Measurements from ENCODE around the gene CENPU.
A peak's percentile ranks its signal among the peaks of the same experiment; 100 is the strongest.
"Not testable (repeated sequence)": the region's sequence is repeated elsewhere in the genome, so short reads cannot be mapped to it uniquely, and the experiment has no call there.

The CENPU gene

DNA sequence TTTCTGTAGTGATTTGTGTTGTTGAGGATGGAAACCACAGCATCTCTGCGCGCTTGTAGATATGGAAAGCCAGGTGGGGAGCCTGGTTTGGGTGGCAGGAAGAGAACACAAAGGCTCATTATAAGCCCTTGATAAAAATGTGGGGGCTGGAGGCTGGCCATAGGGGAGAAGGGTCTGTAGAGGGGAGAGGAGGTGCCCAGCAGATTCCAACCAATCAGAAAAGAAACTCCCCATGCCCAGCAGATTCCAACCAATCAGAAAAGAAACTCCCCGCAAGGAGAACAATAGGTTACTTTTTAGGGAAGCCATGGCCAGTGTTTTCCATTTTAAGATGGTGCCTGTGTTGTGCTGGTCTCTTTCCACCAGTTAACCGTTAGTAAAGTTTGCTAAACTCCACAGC, 9.8 kb upstream of the CENPU start:
- no peak overlapping the region for H3K4me3 Mint-ChIP-seq
- no peaks in the 10 kb centered on the region for H3K9me3 Mint-ChIP-seq
- no peak overlapping the region for H3K27ac Mint-ChIP-seq
- H3K36me3 Mint-ChIP-seq, result no peaks in the 10 kb centered on the region
- ATAC-seq (ENCODE audit: low read depth) (no peak), DNase-seq (ENCODE audit: low spot score in 2 of 2) (no peak)
- no peaks in the 10 kb centered on the region for H3K27me3 Mint-ChIP-seq
- H3K4me1 Mint-ChIP-seq, result peaks cover 9% of the 10 kb centered on the region

- H3K4me3 Mint-ChIP-seq; DNase-seq (ENCODE audit: low spot score in 2 of 2); H3K4me1 Mint-ChIP-seq: not testable (repeated sequence)
Measured at GRCh38 chr4:184741651-184742050, 7.8 kb upstream of the CENPU start.

DNA sequence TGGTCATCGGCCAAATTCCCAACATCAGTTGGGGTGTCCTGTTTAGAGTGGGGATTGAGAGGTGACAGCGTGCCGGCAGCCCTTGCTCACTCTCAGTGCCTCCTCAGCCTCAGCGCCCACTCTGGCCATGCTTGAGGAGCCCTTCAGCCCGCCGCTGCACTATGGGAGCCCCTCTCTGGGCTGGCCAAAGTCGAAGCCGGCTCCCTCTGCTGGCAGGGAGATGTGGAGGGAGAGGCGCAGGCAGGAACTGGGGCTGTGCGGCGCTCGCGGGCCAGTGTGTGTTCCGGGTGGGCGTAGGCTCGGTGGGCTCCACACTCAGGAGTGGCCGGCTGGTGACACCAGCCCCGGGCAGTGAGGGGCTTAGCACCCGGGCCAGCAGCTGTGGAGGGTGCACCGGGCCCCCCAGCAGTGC, 7.1 kb upstream of the CENPU start:
- ATAC-seq (ENCODE audit: low read depth) (no peak), DNase-seq (ENCODE audit: low spot score in 2 of 2) (no peak)
- H3K9me3 Mint-ChIP-seq, result no peaks in the 10 kb centered on the region
- no peak overlapping the region for H3K4me3 Mint-ChIP-seq
- H3K36me3 Mint-ChIP-seq, result no peaks in the 10 kb centered on the region
- H3K27ac Mint-ChIP-seq, result no peak overlapping the region
- H3K4me1 Mint-ChIP-seq, result peaks cover 6% of the 10 kb centered on the region
- H3K27me3 Mint-ChIP-seq, result no peaks in the 10 kb centered on the region

More at GRCh38 chr4:184741651-184742050, 7.8 kb upstream of the CENPU start:
- not testable (repeated sequence) for H3K36me3 Mint-ChIP-seq; H3K9me3 Mint-ChIP-seq; H3K27me3 Mint-ChIP-seq; H3K27ac Mint-ChIP-seq; ATAC-seq (ENCODE audit: low read depth)

- H3K9me3 Mint-ChIP-seq; DNase-seq (ENCODE audit: low spot score in 2 of 2); H3K4me1 Mint-ChIP-seq; H3K36me3 Mint-ChIP-seq; H3K4me3 Mint-ChIP-seq; H3K27me3 Mint-ChIP-seq; ATAC-seq (ENCODE audit: low read depth): not testable (repeated sequence)
- peak overlapping the region; percentile 6 for H3K27ac Mint-ChIP-seq
Measured at GRCh38 chr4:184739575-184739974, 5.7 kb upstream of the CENPU start.

DNA sequence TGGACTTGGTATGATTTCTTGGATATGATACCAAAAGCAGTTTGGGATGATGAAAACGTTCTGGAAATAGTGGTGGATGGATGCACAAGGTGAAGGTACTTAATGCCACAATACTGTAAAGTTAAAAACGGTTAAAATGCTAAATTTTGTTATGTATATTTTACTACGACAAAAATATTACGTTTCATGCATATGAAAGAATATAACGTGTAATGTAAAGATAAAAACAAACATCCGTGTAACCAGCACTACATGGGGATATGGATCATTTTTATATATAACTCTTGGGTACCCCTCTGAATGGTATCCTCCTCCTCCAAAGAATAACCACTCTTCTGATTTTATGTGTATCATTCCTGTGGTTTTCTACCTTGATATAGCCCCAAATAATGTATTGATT, 862 bp upstream of the CENPU start:
- ATAC-seq (ENCODE audit: low read depth) (no peak), DNase-seq (ENCODE audit: low spot score in 2 of 2) (no peak)
- Mint-ChIP-seq H3K9me3 (no peaks in the 10 kb centered on the region), H3K4me1 (peaks cover 10% of the 10 kb centered on the region), H3K4me3 (peak overlapping the region; percentile 95), H3K27me3 (no peaks in the 10 kb centered on the region), H3K36me3 (no peaks in the 10 kb centered on the region), H3K27ac (no peak overlapping the region)

GRCh38 chr4:184732126-184732525, 1.8 kb downstream of the CENPU start:
- Mint-ChIP-seq H3K36me3 (peaks cover 3% of the 10 kb centered on the region), H3K27ac (peak overlapping the region; percentile 28), H3K27me3 (no peaks in the 10 kb centered on the region), H3K4me1 (peaks cover 7% of the 10 kb centered on the region), H3K9me3 (no peaks in the 10 kb centered on the region), H3K4me3 (peak overlapping the region; percentile 48)
- no peak for DNase-seq (ENCODE audit: low spot score in 2 of 2)
- ATAC-seq (ENCODE audit: low read depth), result no peak

DNA sequence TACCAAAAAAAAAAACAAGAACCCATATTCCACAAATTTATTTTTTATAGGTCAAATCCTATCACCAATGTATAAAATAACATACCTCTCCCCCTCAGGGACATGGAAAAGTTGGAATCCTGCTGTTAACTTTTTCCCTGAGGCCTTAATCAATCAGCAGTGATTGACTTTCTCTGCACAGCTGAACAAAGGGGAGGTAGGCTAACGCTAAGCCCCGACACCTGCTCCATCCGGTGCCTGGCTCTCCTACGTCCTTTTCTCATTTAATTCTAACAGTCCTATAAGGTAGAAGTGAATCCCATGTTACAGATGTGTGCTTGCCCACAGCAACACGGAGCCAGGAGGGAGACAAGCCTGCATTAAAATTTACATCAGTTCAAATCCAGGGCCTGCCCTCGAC, 2.8 kb downstream of the CENPU start:
- H3K4me1 Mint-ChIP-seq, result peaks cover 13% of the 10 kb centered on the region
- no peak for ATAC-seq (ENCODE audit: low read depth)
- no peaks in the 10 kb centered on the region for H3K9me3 Mint-ChIP-seq
- no peak for DNase-seq (ENCODE audit: low spot score in 2 of 2)
- H3K27ac Mint-ChIP-seq, result no peak overlapping the region
- no peaks in the 10 kb centered on the region for H3K27me3 Mint-ChIP-seq
- peaks cover 3% of the 10 kb centered on the region for H3K36me3 Mint-ChIP-seq
- no peak overlapping the region for H3K4me3 Mint-ChIP-seq

DNA sequence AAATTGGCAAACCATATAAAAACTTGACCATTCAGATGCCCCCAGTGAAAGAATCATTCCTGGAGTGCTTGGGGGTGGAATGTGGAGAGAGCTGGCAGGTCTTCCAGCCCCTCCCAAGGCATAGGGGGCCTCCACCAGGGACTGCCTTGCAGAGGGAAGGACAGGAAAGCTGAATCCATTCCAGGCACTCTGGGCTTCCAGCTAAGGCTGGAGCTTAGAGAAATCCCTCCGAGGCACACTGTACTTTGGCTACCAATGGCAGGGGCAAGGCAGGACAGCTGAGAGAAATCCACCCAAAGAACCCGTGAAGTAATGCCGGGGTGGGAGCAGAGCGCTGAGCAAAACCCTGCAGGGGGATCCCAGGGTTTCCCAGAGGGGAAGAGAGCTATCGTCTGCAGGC, 4.0 kb downstream of the CENPU start:
- H3K27me3 Mint-ChIP-seq, result no peaks in the 10 kb centered on the region
- H3K9me3 Mint-ChIP-seq, result no peaks in the 10 kb centered on the region
- ATAC-seq (ENCODE audit: low read depth) (no peak), DNase-seq (ENCODE audit: low spot score in 2 of 2) (no peak)
- no peak overlapping the region for H3K27ac Mint-ChIP-seq
- peaks cover 17% of the 10 kb centered on the region for H3K4me1 Mint-ChIP-seq
- H3K4me3 Mint-ChIP-seq, result no peak overlapping the region
- H3K36me3 Mint-ChIP-seq, result peaks cover 3% of the 10 kb centered on the region

DNA sequence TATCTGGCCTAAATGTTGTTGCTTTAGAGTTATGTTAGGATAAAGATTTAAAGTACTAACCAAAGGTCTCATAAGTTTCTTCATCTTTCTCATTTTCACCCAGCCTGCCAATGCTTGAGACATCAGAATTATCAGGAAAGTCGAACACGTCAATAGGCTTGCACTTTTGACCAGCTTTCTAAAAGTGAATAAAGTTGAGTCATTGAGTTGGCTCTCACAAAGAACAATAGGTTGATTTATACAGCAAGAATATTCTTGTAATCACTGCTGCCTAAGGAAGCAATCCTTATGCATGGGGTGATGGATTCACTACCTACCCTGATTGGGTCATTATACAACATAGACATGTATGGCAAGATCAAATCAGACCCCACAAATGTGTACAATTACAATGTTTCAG, 5.0 kb downstream of the CENPU start:
- H3K4me1 Mint-ChIP-seq, result peaks cover 12% of the 10 kb centered on the region
- peak overlapping the region; percentile 54 for H3K27ac Mint-ChIP-seq
- no peak for ATAC-seq (ENCODE audit: low read depth)
- peaks cover 3% of the 10 kb centered on the region for H3K36me3 Mint-ChIP-seq
- H3K27me3 Mint-ChIP-seq, result no peaks in the 10 kb centered on the region
- no peaks in the 10 kb centered on the region for H3K9me3 Mint-ChIP-seq
- no peak overlapping the region for H3K4me3 Mint-ChIP-seq
- DNase-seq (ENCODE audit: low spot score in 2 of 2), result no peak

GRCh38 chr4:184727430-184727829, 6.5 kb downstream of the CENPU start:
- H3K27me3 Mint-ChIP-seq, result no peaks in the 10 kb centered on the region

GRCh38 chr4:184722798-184723197, 11.1 kb downstream of the CENPU start:
- peaks cover 15% of the 10 kb centered on the region for H3K9me3 Mint-ChIP-seq
- H3K4me3 Mint-ChIP-seq, result no peak overlapping the region
- ATAC-seq (ENCODE audit: low read depth), result no peak
- no peak overlapping the region for H3K27ac Mint-ChIP-seq
- H3K36me3 Mint-ChIP-seq, result peaks cover 28% of the 10 kb centered on the region
- no peaks in the 10 kb centered on the region for H3K27me3 Mint-ChIP-seq
- DNase-seq (ENCODE audit: low spot score in 2 of 2), result no peak
- peaks cover 9% of the 10 kb centered on the region for H3K4me1 Mint-ChIP-seq

More at GRCh38 chr4:184727430-184727829, 6.5 kb downstream of the CENPU start:
- Mint-ChIP-seq H3K36me3 (peaks cover 6% of the 10 kb centered on the region), H3K27ac (no peak overlapping the region), H3K4me3 (no peak overlapping the region), H3K9me3 (no peaks in the 10 kb centered on the region), H3K4me1 (peaks cover 9% of the 10 kb centered on the region)
- DNase-seq (ENCODE audit: low spot score in 2 of 2), result no peak
- ATAC-seq (ENCODE audit: low read depth), result no peak

DNA sequence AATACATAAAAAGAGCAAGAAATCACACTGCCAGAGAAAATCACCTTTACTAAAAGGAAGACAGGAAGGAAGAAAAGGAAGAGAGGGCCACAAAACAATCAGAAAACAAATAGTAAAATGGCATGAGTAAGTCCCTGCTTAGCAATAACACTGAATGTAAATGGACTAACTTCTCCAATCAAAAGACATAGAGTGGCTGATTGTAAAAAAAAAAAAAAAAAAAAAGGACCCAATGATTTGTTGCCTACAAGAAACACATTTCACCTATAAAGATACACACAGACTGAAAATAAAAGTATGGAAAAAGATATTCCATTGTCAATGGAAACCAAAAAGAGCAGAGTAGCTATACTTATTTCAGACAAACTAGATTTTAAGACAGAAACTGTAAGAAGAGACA, 12.6 kb downstream of the CENPU start:
- no peak overlapping the region for H3K27ac Mint-ChIP-seq
- H3K4me1 Mint-ChIP-seq, result peaks cover 8% of the 10 kb centered on the region
- H3K9me3 Mint-ChIP-seq, result peaks cover 15% of the 10 kb centered on the region
- no peak overlapping the region for H3K4me3 Mint-ChIP-seq
- ATAC-seq (ENCODE audit: low read depth), result no peak
- no peaks in the 10 kb centered on the region for H3K27me3 Mint-ChIP-seq
- peaks cover 30% of the 10 kb centered on the region for H3K36me3 Mint-ChIP-seq
- DNase-seq (ENCODE audit: low spot score in 2 of 2), result no peak

GRCh38 chr4:184719407-184719806, 14.5 kb downstream of the CENPU start:
- no peak for DNase-seq (ENCODE audit: low spot score in 2 of 2)
- Mint-ChIP-seq H3K36me3 (peaks cover 30% of the 10 kb centered on the region), H3K9me3 (peaks cover 15% of the 10 kb centered on the region), H3K27ac (no peak overlapping the region), H3K4me1 (peaks cover 3% of the 10 kb centered on the region), H3K27me3 (no peaks in the 10 kb centered on the region), H3K4me3 (no peak overlapping the region)
- no peak for ATAC-seq (ENCODE audit: low read depth)

- Mint-ChIP-seq H3K27ac (no peak overlapping the region), H3K36me3 (peaks cover 15% of the 10 kb centered on the region), H3K4me1 (peaks cover 3% of the 10 kb centered on the region), H3K9me3 (peaks cover 4% of the 10 kb centered on the region), H3K27me3 (no peaks in the 10 kb centered on the region), H3K4me3 (no peak overlapping the region)
- ATAC-seq (ENCODE audit: low read depth) (no peak), DNase-seq (ENCODE audit: low spot score in 2 of 2) (no peak)
Measured at GRCh38 chr4:184715526-184715925, 18.4 kb downstream of the CENPU start.

- ATAC-seq (ENCODE audit: low read depth) (no peak), DNase-seq (ENCODE audit: low spot score in 2 of 2) (no peak)
- H3K36me3 Mint-ChIP-seq, result peaks cover 8% of the 10 kb centered on the region
- H3K4me3 Mint-ChIP-seq, result no peak overlapping the region
- H3K4me1 Mint-ChIP-seq, result peaks cover 3% of the 10 kb centered on the region
- no peaks in the 10 kb centered on the region for H3K9me3 Mint-ChIP-seq
- no peaks in the 10 kb centered on the region for H3K27me3 Mint-ChIP-seq
- H3K27ac Mint-ChIP-seq, result no peak overlapping the region
Measured at GRCh38 chr4:184713887-184714286, 20.0 kb downstream of the CENPU start.

All from memory B cell (primary cell).